ENCODE measurements around the gene CNEP1R1.

The CNEP1R1 gene

GRCh38 chr16:49980166-49980565, 44.9 kb upstream of the CNEP1R1 start:
- no peak overlapping the region for H3K9ac ChIP-seq (ENCODE audit: low read depth, low read length, poor library complexity, severe bottlenecking)
- no peaks in the 10 kb centered on the region for H3K36me3 ChIP-seq (ENCODE audit: insufficient read depth, low read length)
- H3K27me3 ChIP-seq (ENCODE audit: insufficient read depth, low read length, poor library complexity, severe bottlenecking) = no peaks in the 10 kb centered on the region
- H3F3A ChIP-seq (ENCODE audit: low read depth) = no peaks in the 10 kb centered on the region
- no peak for TF ChIP-seq EZH2phosphoT487 (IDR thresholded peaks at IDR 0.05; ENCODE audit: borderline replicate concordance)
- TF ChIP-seq, protein P1, sequence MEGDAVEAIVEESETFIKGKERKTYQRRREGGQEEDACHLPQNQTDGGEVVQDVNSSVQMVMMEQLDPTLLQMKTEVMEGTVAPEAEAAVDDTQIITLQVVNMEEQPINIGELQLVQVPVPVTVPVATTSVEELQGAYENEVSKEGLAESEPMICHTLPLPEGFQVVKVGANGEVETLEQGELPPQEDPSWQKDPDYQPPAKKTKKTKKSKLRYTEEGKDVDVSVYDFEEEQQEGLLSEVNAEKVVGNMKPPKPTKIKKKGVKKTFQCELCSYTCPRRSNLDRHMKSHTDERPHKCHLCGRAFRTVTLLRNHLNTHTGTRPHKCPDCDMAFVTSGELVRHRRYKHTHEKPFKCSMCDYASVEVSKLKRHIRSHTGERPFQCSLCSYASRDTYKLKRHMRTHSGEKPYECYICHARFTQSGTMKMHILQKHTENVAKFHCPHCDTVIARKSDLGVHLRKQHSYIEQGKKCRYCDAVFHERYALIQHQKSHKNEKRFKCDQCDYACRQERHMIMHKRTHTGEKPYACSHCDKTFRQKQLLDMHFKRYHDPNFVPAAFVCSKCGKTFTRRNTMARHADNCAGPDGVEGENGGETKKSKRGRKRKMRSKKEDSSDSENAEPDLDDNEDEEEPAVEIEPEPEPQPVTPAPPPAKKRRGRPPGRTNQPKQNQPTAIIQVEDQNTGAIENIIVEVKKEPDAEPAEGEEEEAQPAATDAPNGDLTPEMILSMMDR (conservative IDR thresholded peaks at IDR 0.05; ENCODE audit: low read length) = no peak
- H3K4me1 ChIP-seq (ENCODE audit: insufficient read depth, low read length, poor library complexity, severe bottlenecking) = no peaks in the 10 kb centered on the region
- no peaks in the 10 kb centered on the region for H3K9me2 ChIP-seq (replicated peaks; ENCODE audit: low read depth, low read length)
- H4K20me1 ChIP-seq (ENCODE audit: insufficient read depth, low read length, poor library complexity, severe bottlenecking) = no peaks in the 10 kb centered on the region
- H2AFZ ChIP-seq (ENCODE audit: low read length) = no peak overlapping the region
- H3K79me2 ChIP-seq (ENCODE audit: insufficient read depth, low read length) = no peaks in the 10 kb centered on the region
- H3K4me2 ChIP-seq (ENCODE audit: low read depth, low read length, poor library complexity, severe bottlenecking) = no peak overlapping the region
- no peaks in the 10 kb centered on the region for H3K9me3 ChIP-seq (ENCODE audit: insufficient read depth, low read depth, low read length)
- H3K4me3 ChIP-seq (ENCODE audit: low read length, poor library complexity, severe bottlenecking) = no peak overlapping the region

DNA sequence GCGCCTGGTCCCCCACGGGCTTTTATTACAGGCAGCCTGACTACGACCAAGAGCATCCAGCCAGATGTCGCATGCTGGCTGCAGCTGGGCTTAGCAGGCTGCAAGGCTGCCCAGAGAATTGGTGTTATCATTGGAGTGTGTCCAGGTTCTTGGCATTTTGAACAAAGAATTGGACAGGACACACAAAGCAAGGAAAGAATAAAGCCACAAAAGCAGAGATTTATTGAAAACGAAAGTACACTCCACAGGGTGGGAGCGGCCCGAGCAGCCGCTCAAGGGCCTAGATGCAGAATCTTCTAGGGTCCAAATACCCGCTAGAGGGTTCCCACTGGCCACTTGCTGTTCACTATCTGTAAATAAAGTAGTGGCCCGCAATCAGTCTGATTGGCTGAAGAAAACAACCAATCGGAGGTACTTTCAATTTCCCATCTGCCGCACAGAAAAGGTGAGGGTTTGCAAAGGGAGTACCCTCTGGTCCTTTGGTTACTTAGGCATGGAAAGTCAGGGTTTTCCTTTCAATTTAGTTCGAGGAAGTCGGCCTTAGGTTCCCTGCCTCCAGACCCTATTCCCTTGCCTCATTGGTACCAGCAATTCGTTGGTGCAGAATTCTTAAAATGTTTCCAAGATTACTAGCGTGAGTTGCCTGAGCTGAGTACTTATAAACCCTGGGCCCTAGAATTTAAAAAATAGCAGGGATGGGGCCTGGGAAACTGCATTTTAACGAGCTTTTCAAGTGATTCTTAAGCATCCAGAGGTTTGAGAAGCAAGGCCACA, 38.5 kb upstream of the CNEP1R1 start:
- Histone ChIP-seq H3K27me3 (ENCODE audit: insufficient read depth, low read length, poor library complexity, severe bottlenecking) (no peaks in the 10 kb centered on the region), H3K4me1 (ENCODE audit: insufficient read depth, low read length, poor library complexity, severe bottlenecking) (no peaks in the 10 kb centered on the region), H3K9me3 (ENCODE audit: insufficient read depth, low read depth, low read length) (no peaks in the 10 kb centered on the region), H3K36me3 (ENCODE audit: insufficient read depth, low read length) (no peaks in the 10 kb centered on the region), H3K79me2 (ENCODE audit: insufficient read depth, low read length) (no peaks in the 10 kb centered on the region), H4K20me1 (ENCODE audit: insufficient read depth, low read length, poor library complexity, severe bottlenecking) (no peaks in the 10 kb centered on the region), H3F3A (ENCODE audit: low read depth) (no peaks in the 10 kb centered on the region), H3K9ac (ENCODE audit: low read depth, low read length, poor library complexity, severe bottlenecking) (no peak overlapping the region), H2AFZ (ENCODE audit: low read length) (0 out of 2 replicates have a peak overlapping the region, but pooled peaks have one; percentile 25), H3K9me2 (replicated peaks; ENCODE audit: low read depth, low read length) (no peaks in the 10 kb centered on the region), H3K4me2 (ENCODE audit: low read depth, low read length, poor library complexity, severe bottlenecking) (no peak overlapping the region), H3K4me3 (ENCODE audit: low read length, poor library complexity, severe bottlenecking) (no peak overlapping the region)
- no peak for TF ChIP-seq EZH2phosphoT487 (IDR thresholded peaks at IDR 0.05; ENCODE audit: borderline replicate concordance)
- TF ChIP-seq, protein P1 (conservative IDR thresholded peaks at IDR 0.05; ENCODE audit: low read length) = no peak

- Histone ChIP-seq H4K20me1 (ENCODE audit: insufficient read depth, low read length, poor library complexity, severe bottlenecking) (no peaks in the 10 kb centered on the region), H2AFZ (ENCODE audit: low read length) (no peak overlapping the region), H3K36me3 (ENCODE audit: insufficient read depth, low read length) (no peaks in the 10 kb centered on the region), H3K4me2 (ENCODE audit: low read depth, low read length, poor library complexity, severe bottlenecking) (no peak overlapping the region), H3F3A (ENCODE audit: low read depth) (no peaks in the 10 kb centered on the region), H3K79me2 (ENCODE audit: insufficient read depth, low read length) (no peaks in the 10 kb centered on the region), H3K4me3 (ENCODE audit: low read length, poor library complexity, severe bottlenecking) (no peak overlapping the region), H3K9ac (ENCODE audit: low read depth, low read length, poor library complexity, severe bottlenecking) (no peak overlapping the region), H3K9me3 (ENCODE audit: insufficient read depth, low read depth, low read length) (no peaks in the 10 kb centered on the region), H3K4me1 (ENCODE audit: insufficient read depth, low read length, poor library complexity, severe bottlenecking) (no peaks in the 10 kb centered on the region), H3K27me3 (ENCODE audit: insufficient read depth, low read length, poor library complexity, severe bottlenecking) (no peaks in the 10 kb centered on the region), H3K9me2 (replicated peaks; ENCODE audit: low read depth, low read length) (no peaks in the 10 kb centered on the region)
- no peak for TF ChIP-seq EZH2phosphoT487 (IDR thresholded peaks at IDR 0.05; ENCODE audit: borderline replicate concordance)
- TF ChIP-seq, protein P1 (conservative IDR thresholded peaks at IDR 0.05; ENCODE audit: low read length) = no peak
Observed at GRCh38 chr16:49987381-49987780, 37.6 kb upstream of the CNEP1R1 start.

All from Loucy (cell line).